ENCODE measurements around the gene ADAMTSL2. TPM values are rescaled to one million over a fixed set of nuclear protein-coding genes. Genes with fewer than 3 reads are reported as not detected.

ADAMTSL2 gene
- total RNA-seq, 1 donor from 2014 or later = 2.0 TPM

DNA sequence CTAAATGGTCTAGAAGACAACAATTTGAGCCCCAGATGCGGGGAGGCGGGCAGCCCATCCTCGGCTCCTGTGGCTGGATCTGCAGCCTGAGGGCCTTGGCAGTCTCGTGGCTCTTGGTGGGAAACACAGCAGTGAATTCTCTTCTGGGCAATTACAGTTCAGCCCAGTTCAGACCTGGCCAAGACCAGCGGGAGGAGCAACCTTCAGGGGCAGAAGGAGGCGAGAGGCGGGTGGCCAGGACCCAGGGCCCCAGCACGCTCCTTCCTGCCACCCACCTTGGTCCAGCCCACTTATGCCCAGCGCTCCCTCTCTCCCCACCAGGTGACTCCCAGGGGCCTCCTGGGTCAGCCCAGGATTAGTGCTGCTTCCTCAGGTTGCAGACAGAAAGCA, 17.5 kb upstream of the ADAMTSL2 start:
- Histone ChIP-seq H3K4me1 (no peaks in the 10 kb centered on the region), H3K27me3 (no peaks in the 10 kb centered on the region), H3K9me3 (no peaks in the 10 kb centered on the region), H3K4me3 (no peak overlapping the region), H3K27ac (no peak overlapping the region), H3K36me3 (no peaks in the 10 kb centered on the region)
- intact Hi-C loops (cut with DNase I) = no loop called here
- TF ChIP-seq POLR2A (IDR thresholded peaks at IDR 0.05) (no peak), POLR2AphosphoS5 (IDR thresholded peaks at IDR 0.05; ENCODE audit: insufficient read depth in 1 of 2, low read depth in 1 of 2) (no peak)
- TF ChIP-seq, protein P1, sequence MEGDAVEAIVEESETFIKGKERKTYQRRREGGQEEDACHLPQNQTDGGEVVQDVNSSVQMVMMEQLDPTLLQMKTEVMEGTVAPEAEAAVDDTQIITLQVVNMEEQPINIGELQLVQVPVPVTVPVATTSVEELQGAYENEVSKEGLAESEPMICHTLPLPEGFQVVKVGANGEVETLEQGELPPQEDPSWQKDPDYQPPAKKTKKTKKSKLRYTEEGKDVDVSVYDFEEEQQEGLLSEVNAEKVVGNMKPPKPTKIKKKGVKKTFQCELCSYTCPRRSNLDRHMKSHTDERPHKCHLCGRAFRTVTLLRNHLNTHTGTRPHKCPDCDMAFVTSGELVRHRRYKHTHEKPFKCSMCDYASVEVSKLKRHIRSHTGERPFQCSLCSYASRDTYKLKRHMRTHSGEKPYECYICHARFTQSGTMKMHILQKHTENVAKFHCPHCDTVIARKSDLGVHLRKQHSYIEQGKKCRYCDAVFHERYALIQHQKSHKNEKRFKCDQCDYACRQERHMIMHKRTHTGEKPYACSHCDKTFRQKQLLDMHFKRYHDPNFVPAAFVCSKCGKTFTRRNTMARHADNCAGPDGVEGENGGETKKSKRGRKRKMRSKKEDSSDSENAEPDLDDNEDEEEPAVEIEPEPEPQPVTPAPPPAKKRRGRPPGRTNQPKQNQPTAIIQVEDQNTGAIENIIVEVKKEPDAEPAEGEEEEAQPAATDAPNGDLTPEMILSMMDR (IDR thresholded peaks at IDR 0.05) = no peak
- no peak for DNase-seq (ENCODE audit: extremely low spot score in 2 of 2)

DNA sequence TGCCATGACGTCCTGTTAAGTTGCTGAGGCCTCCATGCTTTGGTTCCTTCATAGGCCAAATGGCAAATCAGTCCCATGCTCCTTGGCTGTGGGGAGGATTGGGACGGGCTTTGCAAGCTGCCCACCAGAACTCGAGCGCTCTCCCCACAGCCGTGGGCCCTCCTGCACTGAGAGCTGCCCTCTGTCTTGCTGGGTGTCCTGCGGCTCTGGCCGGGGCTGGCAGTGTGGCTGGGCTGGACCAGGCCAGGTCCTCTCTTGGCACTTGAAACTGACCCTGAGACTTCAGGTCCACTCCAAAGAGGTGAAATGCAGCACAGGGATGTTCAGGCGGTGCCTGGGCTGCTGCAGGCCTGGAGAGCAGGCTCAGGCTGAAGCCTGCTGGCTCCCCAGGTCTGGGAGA, 16.8 kb upstream of the ADAMTSL2 start:
- no peak overlapping the region for H3K4me3 ChIP-seq
- TF ChIP-seq POLR2A (IDR thresholded peaks at IDR 0.05) (no peak), POLR2AphosphoS5 (IDR thresholded peaks at IDR 0.05; ENCODE audit: insufficient read depth in 1 of 2, low read depth in 1 of 2) (no peak)
- TF ChIP-seq, protein P1 (IDR thresholded peaks at IDR 0.05) = no peak
- no peak overlapping the region for H3K27ac ChIP-seq
- no peaks in the 10 kb centered on the region for H3K9me3 ChIP-seq
- no peak for DNase-seq (ENCODE audit: extremely low spot score in 2 of 2)
- intact Hi-C loops (cut with DNase I) = no loop called here
- H3K36me3 ChIP-seq = no peaks in the 10 kb centered on the region
- H3K4me1 ChIP-seq = no peaks in the 10 kb centered on the region
- no peaks in the 10 kb centered on the region for H3K27me3 ChIP-seq

- DNase-seq (ENCODE audit: extremely low spot score in 2 of 2) = no peak
- Histone ChIP-seq H3K36me3 (no peaks in the 10 kb centered on the region), H3K27ac (no peak overlapping the region), H3K4me1 (no peaks in the 10 kb centered on the region), H3K27me3 (no peaks in the 10 kb centered on the region), H3K9me3 (no peaks in the 10 kb centered on the region), H3K4me3 (no peak overlapping the region)
- intact Hi-C loops (cut with DNase I) = no loop called here
- TF ChIP-seq, protein P1 (IDR thresholded peaks at IDR 0.05) = no peak
Measured at GRCh38 chr9:133518200-133518599, 16.3 kb upstream of the ADAMTSL2 start.

DNA sequence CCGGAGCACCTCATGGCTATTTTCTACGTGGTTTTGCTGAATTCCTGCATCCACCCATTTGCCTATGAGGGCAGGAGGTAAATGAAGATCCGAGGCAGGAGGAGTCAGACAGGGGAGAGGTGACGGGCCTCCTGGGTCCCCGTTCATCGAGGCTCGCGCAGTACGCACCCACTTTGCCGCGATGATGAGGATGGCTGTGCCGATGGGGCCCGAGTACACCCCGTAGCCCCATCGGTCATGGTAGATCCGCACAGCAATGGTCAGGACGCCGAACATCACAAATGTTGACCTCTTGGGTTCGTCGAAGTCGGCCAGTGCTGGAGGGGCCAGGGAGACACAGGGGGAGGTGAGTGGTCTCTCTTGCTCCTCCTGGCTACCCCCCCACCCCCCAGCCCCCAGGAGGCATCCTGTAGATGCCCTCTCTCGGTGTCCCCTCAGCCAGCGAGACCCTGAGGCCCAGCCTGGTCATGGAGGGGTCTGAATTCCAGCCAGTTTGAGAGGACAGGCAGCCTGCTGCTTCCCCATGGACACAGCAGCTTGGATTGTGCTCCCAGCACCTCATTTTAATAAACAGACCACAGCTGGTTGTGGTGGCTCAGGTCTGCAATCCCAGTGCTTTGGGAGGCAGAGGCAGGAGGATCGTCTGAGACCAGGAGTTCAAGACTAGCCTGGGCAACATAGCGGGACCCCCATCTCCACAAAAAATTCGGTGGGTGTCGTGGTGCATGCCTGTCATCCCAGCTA, 15.6 kb upstream of the ADAMTSL2 start:
- intact Hi-C loops (cut with DNase I) = no loop called here

DNA sequence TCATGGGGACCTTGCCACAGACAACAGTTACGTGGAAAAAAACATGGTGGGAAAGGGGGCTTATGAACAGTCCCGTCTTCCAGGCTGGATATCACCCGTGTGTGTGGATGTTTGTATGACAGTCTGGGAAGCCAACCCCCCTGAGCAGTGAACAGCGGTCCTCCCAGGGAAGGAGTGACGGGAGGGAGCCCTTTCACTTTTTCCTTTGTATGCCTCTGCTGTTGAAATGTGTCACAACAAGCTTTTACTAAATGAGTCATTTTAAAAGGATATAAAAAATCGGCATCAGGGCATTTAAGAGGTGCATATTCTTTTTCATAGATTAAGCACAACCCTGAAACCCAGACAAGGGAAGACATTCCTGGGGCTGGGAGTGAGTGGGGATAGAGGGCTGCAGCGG, 14.8 kb upstream of the ADAMTSL2 start:
- no peak for TF ChIP-seq POLR2AphosphoS5 (IDR thresholded peaks at IDR 0.05; ENCODE audit: insufficient read depth in 1 of 2, low read depth in 1 of 2)
- TF ChIP-seq POLR2A (IDR thresholded peaks at IDR 0.05) = no peak
- TF ChIP-seq, protein P1 (IDR thresholded peaks at IDR 0.05) = no peak
- H3K4me3 ChIP-seq = no peak overlapping the region
- H3K4me1 ChIP-seq = no peaks in the 10 kb centered on the region
- no peaks in the 10 kb centered on the region for H3K27me3 ChIP-seq
- intact Hi-C loops (cut with DNase I) = no loop called here
- no peak for DNase-seq (ENCODE audit: extremely low spot score in 2 of 2)
- no peaks in the 10 kb centered on the region for H3K36me3 ChIP-seq
- H3K27ac ChIP-seq = no peak overlapping the region
- no peaks in the 10 kb centered on the region for H3K9me3 ChIP-seq

More for the DNA sequence above, 15.6 kb upstream of the ADAMTSL2 start:
- no peaks in the 10 kb centered on the region for H3K4me1 ChIP-seq
- TF ChIP-seq POLR2A (IDR thresholded peaks at IDR 0.05) = no peak
- TF ChIP-seq, protein P1 (IDR thresholded peaks at IDR 0.05) = no peak
- no peak for TF ChIP-seq POLR2AphosphoS5 (IDR thresholded peaks at IDR 0.05; ENCODE audit: insufficient read depth in 1 of 2, low read depth in 1 of 2)
- H3K27me3 ChIP-seq = no peaks in the 10 kb centered on the region
- H3K4me3 ChIP-seq = no peak overlapping the region
- DNase-seq (ENCODE audit: extremely low spot score in 2 of 2) = no peak
- H3K36me3 ChIP-seq = no peaks in the 10 kb centered on the region
- H3K27ac ChIP-seq = no peak overlapping the region
- H3K9me3 ChIP-seq = no peaks in the 10 kb centered on the region

Measured in vagina (tissue), 2 donors.